NCI-H187 treated with DMSO at 0.1 percent for 48 hours (cell line): ENCODE data around the gene FOCAD.

ENCODE experiments used
- DNase-seq: peaks from one replicate; lab custom pipeline; 2025; lab: John Stamatoyannopoulos, UW

FOCAD gene

GRCh38 chr9:20683351-20684034, 566 bp upstream of the FOCAD start:
- no peak for DNase-seq

DNA sequence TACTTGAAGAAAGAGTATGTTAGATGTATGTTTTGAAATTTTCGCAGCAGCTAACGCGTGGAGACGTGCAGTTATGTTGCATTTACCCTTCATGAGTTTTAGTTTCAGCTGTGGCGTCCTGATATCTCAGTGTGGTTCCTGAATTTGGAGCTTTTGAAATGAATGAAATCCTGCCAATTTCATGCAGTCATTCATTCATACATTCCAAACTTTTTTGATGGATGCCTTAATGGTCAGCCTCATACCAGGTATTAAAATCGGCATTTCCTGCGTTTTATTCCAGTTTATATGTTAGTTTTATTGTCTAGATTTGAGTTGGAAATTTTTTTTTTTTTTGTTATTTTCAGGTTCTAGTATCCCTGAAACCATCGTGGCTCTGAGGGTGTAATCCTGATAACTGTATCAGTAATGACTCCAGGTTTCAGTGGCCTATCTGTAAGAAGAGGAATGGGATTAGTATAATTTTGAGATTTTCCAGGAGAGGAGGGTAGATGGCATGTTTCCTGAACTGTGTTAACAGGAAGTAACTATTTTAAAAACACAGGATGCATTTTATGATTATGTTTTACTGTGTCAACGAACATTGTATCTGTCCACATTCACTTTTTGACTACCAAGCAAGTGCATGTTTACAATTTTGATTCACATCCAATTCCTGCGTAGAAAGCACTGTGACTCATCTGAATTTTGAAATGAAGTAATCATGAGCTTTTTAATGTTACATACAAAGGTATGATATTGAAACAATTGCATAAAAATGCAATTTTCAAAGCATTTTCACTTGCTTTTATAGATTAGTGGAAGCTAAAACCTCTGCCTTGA, 1.0 kb downstream of the FOCAD start:
- no peak for DNase-seq

GRCh38 chr9:20685769-20686168, 1.7 kb downstream of the FOCAD start:
- DNase-seq: no peak

- no peak for DNase-seq
Measured at GRCh38 chr9:20689833-20690232, 5.8 kb downstream of the FOCAD start.

GRCh38 chr9:20692554-20692953, 8.5 kb downstream of the FOCAD start:
- DNase-seq: no peak

- no peak for DNase-seq
Measured at GRCh38 chr9:20693068-20693467, 9.0 kb downstream of the FOCAD start.

- no peak for DNase-seq
Measured at GRCh38 chr9:20694248-20694647, 10.2 kb downstream of the FOCAD start.

- DNase-seq: no peak
Measured at GRCh38 chr9:20697021-20697719, 13.1 kb downstream of the FOCAD start.

- no peak for DNase-seq
Measured at GRCh38 chr9:20698782-20699181, 14.7 kb downstream of the FOCAD start.

GRCh38 chr9:20701060-20701459, 17.0 kb downstream of the FOCAD start:
- DNase-seq: no peak

DNA sequence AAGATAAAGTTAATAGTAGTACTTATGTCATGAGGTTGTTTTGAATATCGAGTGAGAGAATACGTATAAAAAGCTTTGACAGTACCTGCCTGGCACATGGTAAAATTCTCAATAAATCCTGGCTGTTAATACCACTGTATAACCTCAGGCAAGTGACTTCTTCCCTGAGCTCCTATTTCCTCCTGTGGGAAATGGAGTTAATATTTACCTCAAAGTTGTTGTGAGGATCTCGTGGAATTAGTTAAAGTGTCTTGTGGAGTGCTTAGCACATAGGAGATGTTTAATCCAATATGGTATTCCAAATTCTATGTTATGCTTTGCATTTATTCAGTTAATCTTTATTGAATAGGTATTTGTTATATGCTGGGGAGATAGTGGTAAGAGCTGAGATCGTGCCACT, 18.5 kb downstream of the FOCAD start:
- no peak for DNase-seq

GRCh38 chr9:20703146-20703545, 19.1 kb downstream of the FOCAD start:
- DNase-seq: no peak

GRCh38 chr9:20707708-20708107, 23.6 kb downstream of the FOCAD start:
- DNase-seq: no peak

GRCh38 chr9:20713172-20713571, 29.1 kb downstream of the FOCAD start:
- no peak for DNase-seq

DNA sequence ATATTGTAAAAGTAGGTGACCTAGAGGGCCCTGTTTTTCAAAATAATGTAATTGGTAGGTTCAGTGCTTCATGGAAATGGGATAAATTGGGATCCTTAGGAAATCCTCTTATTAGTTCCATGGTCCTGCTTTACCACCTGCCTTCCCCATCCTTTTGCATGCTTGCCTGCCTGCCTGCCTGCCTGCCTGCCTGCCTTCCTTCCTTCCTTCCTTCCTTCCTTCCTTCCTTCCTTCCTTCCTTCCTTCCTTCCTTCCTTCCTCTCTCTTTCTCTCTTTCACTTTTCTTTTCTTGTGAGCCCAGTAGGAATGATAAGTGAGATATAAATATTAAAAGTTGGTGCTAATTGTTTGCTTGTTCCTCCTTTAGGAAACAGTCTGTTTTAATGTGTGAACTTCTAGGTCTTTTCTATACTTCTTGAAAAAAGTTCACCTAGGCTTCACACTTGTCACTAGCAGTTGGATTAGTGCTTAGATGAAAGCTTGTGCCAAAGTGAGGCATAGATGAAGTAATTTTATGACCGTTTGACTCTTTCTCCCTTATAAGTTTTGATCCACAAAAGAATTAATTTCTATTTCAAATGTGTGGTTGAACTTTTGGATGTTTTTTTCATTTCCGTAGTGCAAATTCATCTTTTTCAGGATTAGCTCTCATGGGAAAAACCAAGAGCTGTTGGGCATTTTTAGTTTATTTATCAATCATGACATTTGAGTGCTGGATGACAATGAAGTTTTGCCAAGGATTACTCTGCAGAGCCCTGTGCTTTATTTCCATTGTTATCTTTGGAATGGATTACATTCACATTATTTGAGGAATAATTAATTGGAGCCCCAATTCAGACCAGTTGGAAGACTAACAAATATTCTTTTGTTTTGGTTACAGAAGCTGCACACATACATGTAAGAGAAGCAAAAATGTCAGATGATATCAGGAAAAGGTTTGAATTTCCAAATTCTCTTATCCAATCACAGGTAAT, 30.7 kb downstream of the FOCAD start:
- no peak for DNase-seq

DNA sequence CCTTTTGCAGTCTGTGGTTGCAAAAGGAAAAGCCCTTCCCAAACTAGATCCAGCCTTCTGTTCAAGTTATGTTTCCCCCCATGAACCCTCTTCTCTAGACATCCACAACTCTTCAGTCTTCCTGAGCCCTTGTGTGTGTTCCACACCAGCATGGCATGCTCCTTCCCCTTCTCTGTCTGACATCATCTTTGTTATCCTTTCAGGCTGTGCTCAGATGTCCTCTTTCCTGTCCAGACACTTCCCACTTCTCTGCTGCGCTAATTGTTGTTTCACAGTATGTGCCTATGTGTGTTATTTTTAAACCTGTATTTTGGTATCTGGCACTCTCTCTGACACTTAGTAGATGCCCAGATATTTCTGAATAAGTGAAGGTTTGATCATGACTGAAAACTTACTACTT, 38.2 kb downstream of the FOCAD start:
- DNase-seq: no peak

GRCh38 chr9:20725675-20726074, 41.6 kb downstream of the FOCAD start:
- DNase-seq: no peak

GRCh38 chr9:20726144-20726543, 42.1 kb downstream of the FOCAD start:
- DNase-seq: no peak

- no peak for DNase-seq
Measured at GRCh38 chr9:20728493-20729220, 44.6 kb downstream of the FOCAD start.

DNA sequence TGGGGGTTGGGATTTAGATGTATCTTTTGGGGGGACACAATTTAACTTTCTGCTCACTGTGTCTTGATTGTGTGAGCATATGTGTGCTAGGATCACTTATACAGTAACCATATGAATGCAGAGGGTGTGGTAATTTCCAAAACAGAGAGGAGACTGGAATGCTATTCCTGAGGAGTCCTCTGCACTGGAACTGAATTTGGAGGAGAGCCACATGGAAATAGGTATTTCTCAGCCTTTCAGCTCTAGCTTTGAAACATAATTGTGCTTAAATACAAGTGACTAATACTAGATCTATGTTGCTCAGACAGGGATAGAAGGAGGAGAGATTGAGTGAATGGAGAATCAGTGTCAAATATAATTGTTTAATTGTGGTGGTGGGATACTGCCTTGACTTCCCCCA, 45.5 kb downstream of the FOCAD start:
- no peak for DNase-seq

- no peak for DNase-seq
Measured at GRCh38 chr9:20732118-20732517, 48.1 kb downstream of the FOCAD start.
